Adrenal gland (tissue), 5 donors: ENCODE measurements around the gene ANTXR1.

Source experiments
- POLR2A ChIP-seq, 2 donors: fragments of 450-650 bp; IDR thresholded peaks; one replicate each; pipeline ENCODE4 v1.6.1; 2017; ENCODE audit warnings: antibody characterized with exemption in 2 of 2, mild to moderate bottlenecking in 2 of 2, moderate library complexity in 1 of 2
- TF ChIP-seq, protein P1 (sequence below), 6 experiments: fragments of 450-650 bp in 4 of 6; fragments of 200-600 bp in 2 of 6; sonication (generic) in 1 of 6; IDR thresholded peaks; 1 replicate in 5 of 6; 2 replicates in 1 of 6; pipeline versions ENCODE4 v1.5.1 to v1.8.0; 2016 to 2021; ENCODE audit warnings: antibody characterized with exemption in 6 of 6, mild to moderate bottlenecking in 2 of 6, moderate library complexity in 1 of 6
- donor health status: DM: no; HTN: no; CAD: no.

- TF ChIP-seq, protein P1, sequence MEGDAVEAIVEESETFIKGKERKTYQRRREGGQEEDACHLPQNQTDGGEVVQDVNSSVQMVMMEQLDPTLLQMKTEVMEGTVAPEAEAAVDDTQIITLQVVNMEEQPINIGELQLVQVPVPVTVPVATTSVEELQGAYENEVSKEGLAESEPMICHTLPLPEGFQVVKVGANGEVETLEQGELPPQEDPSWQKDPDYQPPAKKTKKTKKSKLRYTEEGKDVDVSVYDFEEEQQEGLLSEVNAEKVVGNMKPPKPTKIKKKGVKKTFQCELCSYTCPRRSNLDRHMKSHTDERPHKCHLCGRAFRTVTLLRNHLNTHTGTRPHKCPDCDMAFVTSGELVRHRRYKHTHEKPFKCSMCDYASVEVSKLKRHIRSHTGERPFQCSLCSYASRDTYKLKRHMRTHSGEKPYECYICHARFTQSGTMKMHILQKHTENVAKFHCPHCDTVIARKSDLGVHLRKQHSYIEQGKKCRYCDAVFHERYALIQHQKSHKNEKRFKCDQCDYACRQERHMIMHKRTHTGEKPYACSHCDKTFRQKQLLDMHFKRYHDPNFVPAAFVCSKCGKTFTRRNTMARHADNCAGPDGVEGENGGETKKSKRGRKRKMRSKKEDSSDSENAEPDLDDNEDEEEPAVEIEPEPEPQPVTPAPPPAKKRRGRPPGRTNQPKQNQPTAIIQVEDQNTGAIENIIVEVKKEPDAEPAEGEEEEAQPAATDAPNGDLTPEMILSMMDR (IDR thresholded peaks at IDR 0.05) = no peak
- TF ChIP-seq POLR2A (IDR thresholded peaks at IDR 0.05) = no peak
These were observed 197.4 kb downstream of the ANTXR1 start for GRCh38 chr2:69210385-69210784.
